OCI-LY1 (cell line): ENCODE measurements around the gene TBP.

Source experiments
- H2AFZ ChIP-seq: fragments of 200-600 bp; sonication (generic), shearing (Covaris generic); 2 replicates; pipeline ENCODE4 v1.6.0; 2014; ENCODE audit warnings: antibody characterized with exemption, mild to moderate bottlenecking, low read length
- H3F3A ChIP-seq: fragments of 200-600 bp; sonication (generic), shearing (Covaris generic); 2 replicates; pipeline ENCODE4 v1.6.0; 2014; ENCODE audit warnings: mild to moderate bottlenecking, antibody characterized with exemption, low read length, moderate library complexity; ENCODE audit not compliant: insufficient read depth
- H3K27ac ChIP-seq: fragments of 200-600 bp; sonication (generic); 2 replicates; pipeline ENCODE4 v1.5.1; 2014; ENCODE audit warnings: low read length, mixed run types, mild to moderate bottlenecking, low read depth; ENCODE audit not compliant: poor library complexity, severe bottlenecking
- H3K27me3 ChIP-seq: fragments of 200-600 bp; sonication (generic); 2 replicates; pipeline ENCODE4 v1.6.0; 2014; ENCODE audit warnings: antibody characterized with exemption, mild to moderate bottlenecking, low read length, moderate library complexity; ENCODE audit not compliant: insufficient read depth
- H3K36me3 ChIP-seq: fragments of 200-600 bp; sonication (generic); 2 replicates; pipeline ENCODE4 v1.6.1; 2014; ENCODE audit warnings: mild to moderate bottlenecking, antibody characterized with exemption, low read length, moderate library complexity, mixed read lengths; ENCODE audit not compliant: insufficient read depth
- H3K4me1 ChIP-seq: fragments of 200-600 bp; sonication (generic); 2 replicates; pipeline ENCODE4 v1.5.1; 2014; ENCODE audit warnings: mild to moderate bottlenecking, low read length, moderate library complexity; ENCODE audit not compliant: insufficient read depth, severe bottlenecking
- H3K4me2 ChIP-seq: fragments of 200-600 bp; sonication (generic), shearing (Covaris generic); 2 replicates; pipeline ENCODE4 v1.6.1; 2014; ENCODE audit warnings: low read length
- H3K4me3 ChIP-seq: fragments of 200-600 bp; sonication (generic); 2 replicates; pipeline ENCODE4 v1.5.1; 2014; ENCODE audit warnings: low read length, low read depth, mild to moderate bottlenecking, mixed read lengths; ENCODE audit not compliant: poor library complexity, severe bottlenecking
- H3K79me2 ChIP-seq: fragments of 200-600 bp; shearing (Covaris generic); 2 replicates; pipeline ENCODE4 v1.6.1; 2016; ENCODE audit warnings: mixed run types, low read length, mixed read lengths; ENCODE audit not compliant: insufficient read depth
- H3K9ac ChIP-seq: fragments of 200-600 bp; sonication (generic), shearing (Covaris generic); 2 replicates; pipeline ENCODE4 v1.6.1; 2014; ENCODE audit warnings: mild to moderate bottlenecking, low read length, mixed read lengths
- H3K9me2 ChIP-seq: fragments of 200-600 bp; sonication (generic), shearing (Covaris generic); 2 replicates; pipeline ENCODE4 v1.6.1; 2014; ENCODE audit warnings: low read depth, mild to moderate bottlenecking, low read length, mixed read lengths
- H3K9me3 ChIP-seq: fragments of 200-600 bp; shearing (Covaris generic); 2 replicates; pipeline ENCODE4 v1.6.1; 2014; ENCODE audit warnings: low read length, mixed read lengths
- H4K20me1 ChIP-seq: fragments of 200-600 bp; sonication (generic), shearing (Covaris generic); 2 replicates; pipeline ENCODE4 v1.6.0; 2016; ENCODE audit warnings: mild to moderate bottlenecking, low read length; ENCODE audit not compliant: insufficient read depth
- CTCF ChIP-seq: fragments of 200-600 bp; sonication (generic), shearing (Covaris generic); IDR thresholded peaks from 2 replicates; pipeline ENCODE4 v1.5.1; 2017; ENCODE audit warnings: mild to moderate bottlenecking, antibody characterized with exemption, low read length, moderate library complexity, mixed read lengths
- EZH2 ChIP-seq: fragments of 200-600 bp; sonication (generic), shearing (Covaris generic); IDR thresholded peaks from 2 replicates; pipeline ENCODE4 v1.8.0; 2017; ENCODE audit warnings: borderline replicate concordance, mixed run types, mild to moderate bottlenecking, antibody characterized with exemption, low read length, moderate library complexity, mixed read lengths

TBP gene

DNA sequence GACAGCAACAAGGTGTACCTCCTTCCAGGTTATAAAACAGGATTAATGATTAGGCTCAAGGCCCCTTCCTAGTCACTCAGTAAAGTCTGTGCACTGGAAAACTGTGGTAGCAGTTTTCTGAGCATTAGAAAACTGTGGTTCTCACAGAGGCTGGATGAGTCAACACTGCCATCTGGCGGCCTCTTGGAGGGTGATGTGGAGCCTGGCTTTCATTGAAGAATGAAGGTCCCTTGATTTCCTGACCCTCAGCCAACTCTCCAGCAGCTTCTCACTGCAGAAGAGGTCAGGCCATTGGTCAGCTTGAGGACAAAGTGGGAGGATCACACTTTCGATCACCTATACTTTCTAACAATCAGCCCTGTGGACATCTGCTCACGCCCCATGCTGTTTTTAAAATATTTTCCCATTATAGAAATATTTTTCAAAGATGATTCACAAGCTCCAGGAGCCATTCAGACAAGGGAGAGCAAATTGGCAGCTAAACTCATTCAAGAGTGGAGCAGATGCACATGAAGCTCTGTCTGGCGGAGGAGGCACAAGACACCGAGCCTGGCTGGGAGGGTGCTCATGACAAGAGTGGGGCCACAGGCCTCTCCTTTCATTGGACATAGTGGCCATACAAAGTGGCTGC, 24.2 kb upstream of the TBP start:
- no peaks in the 10 kb centered on the region for H3K9me3 ChIP-seq
- H2AFZ ChIP-seq, result no peak overlapping the region
- no peak overlapping the region for H3K4me3 ChIP-seq
- TF ChIP-seq CTCF (peak; percentile 84), EZH2 (no peak)
- no peaks in the 10 kb centered on the region for H4K20me1 ChIP-seq
- H3K9ac ChIP-seq, result no peak overlapping the region
- peaks cover 27% of the 10 kb centered on the region for H3K36me3 ChIP-seq
- H3K4me1 ChIP-seq, result no peaks in the 10 kb centered on the region
- H3K4me2 ChIP-seq, result no peak overlapping the region
- H3K79me2 ChIP-seq, result no peaks in the 10 kb centered on the region
- no peaks in the 10 kb centered on the region for H3K27me3 ChIP-seq
- no peaks in the 10 kb centered on the region for H3F3A ChIP-seq
- no peaks in the 10 kb centered on the region for H3K9me2 ChIP-seq
- no peak overlapping the region for H3K27ac ChIP-seq

- Histone ChIP-seq H3F3A (no peaks in the 10 kb centered on the region), H3K4me1 (no peaks in the 10 kb centered on the region), H3K79me2 (no peaks in the 10 kb centered on the region), H3K36me3 (peaks cover 57% of the 10 kb centered on the region), H3K27me3 (no peaks in the 10 kb centered on the region), H3K4me2 (no peak overlapping the region), H3K9ac (no peak overlapping the region), H3K27ac (no peak overlapping the region), H3K4me3 (no peak overlapping the region), H3K9me3 (no peaks in the 10 kb centered on the region), H4K20me1 (no peaks in the 10 kb centered on the region), H2AFZ (no peak overlapping the region), H3K9me2 (no peaks in the 10 kb centered on the region)
- no peak for TF ChIP-seq CTCF
Measured at GRCh38 chr6:170532867-170533488, 21.2 kb upstream of the TBP start.

DNA sequence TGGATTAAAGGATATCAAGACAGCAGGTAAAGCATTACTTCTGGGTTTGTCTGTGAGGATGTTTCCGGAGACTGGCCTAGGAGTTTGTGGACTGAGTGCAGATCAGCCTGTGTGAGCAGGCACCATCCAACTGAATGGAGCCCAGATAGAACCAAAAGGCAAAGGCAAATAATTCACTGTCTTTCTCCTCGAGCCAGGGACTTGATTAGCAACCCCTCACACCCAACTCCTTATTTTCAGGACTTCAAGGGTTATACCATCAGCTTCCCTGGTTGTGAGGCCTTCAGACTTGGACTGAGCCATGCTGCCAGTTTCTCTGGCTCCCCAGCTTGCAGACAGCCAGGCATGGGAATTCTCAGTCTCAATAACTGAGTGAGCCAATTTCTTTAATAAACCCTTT, 20.4 kb upstream of the TBP start:
- no peak overlapping the region for H3K4me2 ChIP-seq
- TF ChIP-seq EZH2 (no peak), CTCF (no peak)
- H3K79me2 ChIP-seq, result no peaks in the 10 kb centered on the region
- peaks cover 65% of the 10 kb centered on the region for H3K36me3 ChIP-seq
- H3K9ac ChIP-seq, result no peak overlapping the region
- H3K4me1 ChIP-seq, result no peaks in the 10 kb centered on the region
- no peak overlapping the region for H3K27ac ChIP-seq
- H4K20me1 ChIP-seq, result no peaks in the 10 kb centered on the region
- no peak overlapping the region for H2AFZ ChIP-seq
- no peaks in the 10 kb centered on the region for H3F3A ChIP-seq
- no peaks in the 10 kb centered on the region for H3K9me3 ChIP-seq
- no peaks in the 10 kb centered on the region for H3K27me3 ChIP-seq
- H3K4me3 ChIP-seq, result no peak overlapping the region
- H3K9me2 ChIP-seq, result no peaks in the 10 kb centered on the region
